CD4-positive, alpha-beta T cell (primary cell): ENCODE measurements around the gene TEN1. TPM values are rescaled to one million over a fixed set of nuclear protein-coding genes. Genes with fewer than 3 reads are reported as not detected.

ENCODE experiments used
- ATAC-seq: fragments of 200-7000 bp; cut with Tn5 transposase; one replicate; pipeline ENCODE4 v1.10.0; 2022; ENCODE audit warnings: mild to moderate bottlenecking; ENCODE audit not compliant: poor library complexity
- CTCF ChIA-PET: fragments of 350-600 bp; sonication (Branson Sonifier 250); formaldehyde crosslinking; loops from one replicate; lab custom pipeline; 2021; ENCODE audit warnings: antibody characterized with exemption, inconsistent platforms; lab: Charles Lee
- POLR2A ChIA-PET: fragments of 350-600 bp; sonication (Branson Sonifier 250); formaldehyde crosslinking; loops from one replicate; lab custom pipeline; 2021; ENCODE audit warnings: antibody characterized with exemption, inconsistent platforms; lab: Charles Lee
- DNase-seq, 14 experiments: peaks; one replicate each; pipeline ENCODE4 v3.0.0-alpha.2; 2013 to 2020; ENCODE audit warnings: mixed read lengths in 2 of 14
- H3K27ac ChIP-seq, 2 donors: one replicate each; pipeline versions ENCODE4 v1.5.1 to v1.7.0; 2013; ENCODE audit warnings: low read length in 2 of 2, low read depth in 1 of 2, mild to moderate bottlenecking in 1 of 2
- H3K27me3 ChIP-seq, 2 experiments: 1 replicate in 1 of 2; 2 replicates in 1 of 2; pipeline versions ENCODE4 v1.6.1 to v1.7.0; 2013; ENCODE audit warnings: low read length in 2 of 2, control low read depth in 1 of 2, mild to moderate bottlenecking in 1 of 2, moderate library complexity in 1 of 2; ENCODE audit not compliant: insufficient read depth in 2 of 2, control insufficient read depth in 1 of 2
- H3K36me3 ChIP-seq: one replicate; pipeline ENCODE4 v1.6.1; 2013; ENCODE audit warnings: low read length, control low read depth; ENCODE audit not compliant: insufficient read depth
- H3K4me1 ChIP-seq: one replicate; pipeline ENCODE4 v1.6.1; 2013; ENCODE audit warnings: low read length, control low read depth; ENCODE audit not compliant: insufficient read depth
- H3K4me3 ChIP-seq: one replicate; pipeline ENCODE4 v1.5.1; 2013; ENCODE audit warnings: mild to moderate bottlenecking, low read length, moderate library complexity
- H3K9me3 ChIP-seq, 2 experiments: 1 replicate in 1 of 2; 2 replicates in 1 of 2; pipeline versions ENCODE4 v1.6.1 to v1.7.0; 2013; ENCODE audit warnings: low read length in 2 of 2, mild to moderate bottlenecking in 2 of 2, control low read depth in 1 of 2, moderate library complexity in 1 of 2; ENCODE audit not compliant: control insufficient read depth in 1 of 2, insufficient read depth in 1 of 2
- H3K27ac Mint-ChIP-seq: one replicate; pipeline ENCODE4 v1.8.0; 2020; ENCODE audit warnings: mixed read lengths
- H3K27me3 Mint-ChIP-seq: one replicate; pipeline ENCODE4 v1.8.0; 2021; ENCODE audit warnings: mixed read lengths
- H3K36me3 Mint-ChIP-seq: one replicate; pipeline ENCODE4 v1.8.0; 2021; ENCODE audit warnings: low read depth, mixed read lengths
- H3K4me1 Mint-ChIP-seq: one replicate; pipeline ENCODE4 v1.8.0; 2021; ENCODE audit warnings: low read depth, mixed read lengths
- H3K4me3 Mint-ChIP-seq: one replicate; pipeline ENCODE4 v1.8.0; 2020; ENCODE audit warnings: mild to moderate bottlenecking, mixed read lengths
- H3K9me3 Mint-ChIP-seq: one replicate; pipeline ENCODE4 v1.8.0; 2020; ENCODE audit warnings: mixed read lengths
- intact Hi-C, 2 experiments: fragments of 100-400 bp; cut with DNase I in 1 of 2; cut with micrococcal nuclease in 1 of 2; formaldehyde crosslinking; loops; one replicate each; pipeline versions ENCODE4 v1.15.1 to v1.9.0; 2023 to 2025; cut with DNase I, micrococcal nuclease
- total RNA-seq, 174 experiments: library from RNA in 2 of 174; stranded (reverse) in 2 of 174; gene quantifications; one replicate each; pipeline ENCODE4 v1.2.3 and lab custom pipeline; 2021 to 2026
- TF ChIP-seq, protein P1 (sequence below): fragments of 200-600 bp; IDR thresholded peaks from one replicate; pipeline ENCODE4 v1.8.0; 2022; ENCODE audit warnings: antibody characterized with exemption, mild to moderate bottlenecking

Gene TEN1
- total RNA-seq, 2 experiments from 2014 or later = 13.0 to 13.8 TPM

DNA sequence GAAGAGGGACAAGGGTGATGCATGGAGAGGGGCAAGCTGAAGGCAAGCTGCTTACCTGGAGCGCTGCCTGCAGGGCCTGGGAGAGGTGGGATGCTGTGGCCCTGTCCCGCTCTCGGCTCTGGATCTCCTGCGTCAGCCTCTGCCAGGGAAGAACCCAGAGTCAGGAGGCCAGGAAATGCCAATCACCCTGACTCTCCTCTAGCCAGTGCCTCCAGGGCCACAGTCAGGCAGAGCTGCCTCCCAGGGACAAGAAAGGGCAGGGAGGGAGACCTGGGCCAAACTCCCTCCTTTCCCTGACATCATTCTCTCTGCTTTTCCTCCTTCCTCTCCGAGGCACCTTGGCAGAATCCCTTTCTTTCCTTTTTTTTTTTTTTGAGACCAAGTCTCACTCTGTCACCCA is 32.9 kb downstream of the TEN1 start:
- Mint-ChIP-seq H3K4me1 (peaks cover 7% of the 10 kb centered on the region), H3K36me3 (no peaks in the 10 kb centered on the region), H3K27ac (no peak overlapping the region), H3K9me3 (no peaks in the 10 kb centered on the region), H3K27me3 (no peaks in the 10 kb centered on the region), H3K4me3 (no peak overlapping the region)
- Histone ChIP-seq H3K27me3 (no peaks in the 10 kb centered on the region), H3K4me3 (no peak overlapping the region), H3K36me3 (no peaks in the 10 kb centered on the region), H3K4me1 (peaks cover 11% of the 10 kb centered on the region), H3K9me3 (no peaks in the 10 kb centered on the region), H3K27ac (no peak overlapping the region)
- ATAC-seq (no peak), DNase-seq (no peak)
- intact Hi-C loops = loop anchor here (5.0 kb wide), 4 partner anchors 45 to 385 kb away; partner anchors contain the start of gene EXOC7 (in 1 of the 2)
- ChIA-PET CTCF (interaction anchor here (1.5 kb wide), 1 partner anchor 12 kb away, joined by 5 read pairs; the partner anchor contains the start of gene CDK3), POLR2A (no interaction called here)
- TF ChIP-seq, protein P1, sequence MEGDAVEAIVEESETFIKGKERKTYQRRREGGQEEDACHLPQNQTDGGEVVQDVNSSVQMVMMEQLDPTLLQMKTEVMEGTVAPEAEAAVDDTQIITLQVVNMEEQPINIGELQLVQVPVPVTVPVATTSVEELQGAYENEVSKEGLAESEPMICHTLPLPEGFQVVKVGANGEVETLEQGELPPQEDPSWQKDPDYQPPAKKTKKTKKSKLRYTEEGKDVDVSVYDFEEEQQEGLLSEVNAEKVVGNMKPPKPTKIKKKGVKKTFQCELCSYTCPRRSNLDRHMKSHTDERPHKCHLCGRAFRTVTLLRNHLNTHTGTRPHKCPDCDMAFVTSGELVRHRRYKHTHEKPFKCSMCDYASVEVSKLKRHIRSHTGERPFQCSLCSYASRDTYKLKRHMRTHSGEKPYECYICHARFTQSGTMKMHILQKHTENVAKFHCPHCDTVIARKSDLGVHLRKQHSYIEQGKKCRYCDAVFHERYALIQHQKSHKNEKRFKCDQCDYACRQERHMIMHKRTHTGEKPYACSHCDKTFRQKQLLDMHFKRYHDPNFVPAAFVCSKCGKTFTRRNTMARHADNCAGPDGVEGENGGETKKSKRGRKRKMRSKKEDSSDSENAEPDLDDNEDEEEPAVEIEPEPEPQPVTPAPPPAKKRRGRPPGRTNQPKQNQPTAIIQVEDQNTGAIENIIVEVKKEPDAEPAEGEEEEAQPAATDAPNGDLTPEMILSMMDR = no peak

DNA sequence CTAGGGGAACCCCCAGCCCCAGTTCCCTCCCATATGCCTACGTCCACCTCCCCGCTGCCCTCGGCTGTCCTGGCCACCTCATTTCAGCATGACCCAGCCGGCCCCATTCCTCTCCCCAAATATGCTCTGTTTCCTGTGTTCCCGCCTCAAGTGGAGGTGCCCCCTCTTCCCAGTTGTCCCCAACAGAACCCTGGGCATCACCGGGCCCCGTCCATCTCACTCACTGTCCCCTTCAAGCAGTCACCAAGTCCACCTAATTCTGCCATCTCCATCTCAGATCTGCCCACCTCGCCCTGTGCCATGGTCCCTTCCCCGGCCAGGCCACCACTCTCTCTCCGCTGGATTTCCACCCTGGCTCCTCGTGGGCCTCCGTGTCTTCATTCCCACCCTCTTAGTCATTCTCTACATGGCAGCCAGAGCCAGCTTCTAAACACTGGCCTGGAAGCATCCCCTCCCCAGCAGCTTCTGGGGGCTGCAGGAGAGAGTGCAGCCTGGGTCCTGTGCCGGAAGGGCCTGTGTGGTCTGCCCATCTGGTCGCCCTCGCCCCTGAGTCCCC is 34.4 kb downstream of the TEN1 start:
- Mint-ChIP-seq H3K4me3 (no peak overlapping the region), H3K9me3 (no peaks in the 10 kb centered on the region), H3K36me3 (no peaks in the 10 kb centered on the region), H3K27me3 (no peaks in the 10 kb centered on the region), H3K4me1 (peaks cover 7% of the 10 kb centered on the region), H3K27ac (no peak overlapping the region)
- Histone ChIP-seq H3K4me3 (no peak overlapping the region), H3K27me3 (no peaks in the 10 kb centered on the region), H3K9me3 (no peaks in the 10 kb centered on the region), H3K4me1 (peaks cover 11% of the 10 kb centered on the region), H3K27ac (no peak overlapping the region), H3K36me3 (no peaks in the 10 kb centered on the region)
- ChIA-PET POLR2A (interaction anchor here (0.6 to 2.2 kb wide), 7 partner anchors 16 to 266 kb away, joined by 3 to 13 read pairs (median 5); partner anchors contain the start of gene EXOC7), CTCF (interaction anchor here (1.0 to 1.7 kb wide), 20 partner anchors 10 to 286 kb away, joined by 3 to 8 read pairs (median 4); partner anchors contain the start of genes ACOX1, EXOC7, TEN1 and UBALD2)
- DNase-seq (no peak), ATAC-seq (no peak)
- intact Hi-C loops = loop anchor here (5.0 kb wide), 4 partner anchors 44 to 384 kb away; partner anchors contain the start of gene EXOC7 (in 1 of the 2)
- TF ChIP-seq, protein P1 = no peak

DNA sequence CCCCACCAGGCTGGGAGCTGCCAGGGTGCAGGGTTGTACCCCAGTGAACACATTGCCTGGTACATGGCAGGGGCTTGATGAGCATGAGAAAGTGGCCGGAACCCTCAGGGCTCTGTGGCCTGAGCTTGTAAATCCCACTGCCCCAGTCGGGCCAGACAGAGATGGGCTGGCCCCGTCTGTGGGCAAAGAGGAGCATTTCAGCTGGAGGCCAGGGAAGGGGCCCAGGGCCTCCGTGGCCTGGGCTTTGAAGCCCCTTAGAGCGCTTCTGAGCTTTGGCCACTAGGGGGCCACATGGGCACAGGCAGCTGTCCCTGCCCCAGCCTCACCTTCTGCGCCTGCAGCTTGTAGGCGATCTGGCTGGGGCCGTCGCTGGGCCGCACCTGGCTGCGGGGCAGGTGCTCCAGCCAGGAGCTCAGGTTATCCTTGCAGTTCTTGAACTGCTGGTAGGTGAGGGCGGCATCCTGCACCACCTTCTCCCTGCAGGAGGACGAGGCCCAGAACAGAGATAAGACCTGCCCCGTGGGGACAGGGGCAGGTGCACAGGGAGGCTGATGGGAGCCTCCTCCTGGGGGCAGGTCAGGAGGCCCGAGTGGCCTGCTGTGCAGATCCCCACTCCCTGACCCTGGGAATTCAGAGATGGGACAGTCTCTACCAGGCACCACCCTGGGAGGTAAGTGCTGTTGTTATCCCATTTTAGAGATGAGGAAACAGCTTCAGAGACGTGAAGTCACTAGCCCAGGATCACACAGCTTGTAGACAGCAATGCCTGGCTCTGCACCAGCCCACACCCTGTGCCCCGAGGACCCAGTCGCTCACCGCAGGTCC is 35.3 kb downstream of the TEN1 start:
- ATAC-seq = peak; percentile 98
- H3K27ac ChIP-seq = no peak overlapping the region
- peak; percentile 59 to 88 (median 74) for DNase-seq
- peaks cover 11% of the 10 kb centered on the region for H3K4me1 ChIP-seq
- ChIA-PET POLR2A (interaction anchor here (0.6 to 2.2 kb wide), 8 partner anchors 15 to 1251 kb away, joined by 3 to 13 read pairs (median 4); partner anchors contain the start of gene EXOC7), CTCF (interaction anchor here (0.5 to 1.7 kb wide), 25 partner anchors 9 to 384 kb away, joined by 3 to 8 read pairs (median 4); partner anchors contain the start of genes ACOX1, CDK3, EXOC7 and TEN1)
- H3K27ac Mint-ChIP-seq = no peak overlapping the region
- H3K27me3 ChIP-seq = no peaks in the 10 kb centered on the region
- H3K4me3 ChIP-seq = no peak overlapping the region
- H3K36me3 Mint-ChIP-seq = no peaks in the 10 kb centered on the region
- no peaks in the 10 kb centered on the region for H3K9me3 ChIP-seq
- TF ChIP-seq, protein P1 = peak; percentile 94
- H3K4me1 Mint-ChIP-seq = peaks cover 7% of the 10 kb centered on the region
- H3K9me3 Mint-ChIP-seq = no peaks in the 10 kb centered on the region
- H3K36me3 ChIP-seq = no peaks in the 10 kb centered on the region
- no peaks in the 10 kb centered on the region for H3K27me3 Mint-ChIP-seq
- intact Hi-C loops = loop anchor here (1.0 to 5.0 kb wide), 6 partner anchors 43 to 383 kb away; partner anchors contain the start of gene EXOC7 (in 1 of the 2)
- H3K4me3 Mint-ChIP-seq = no peak overlapping the region
